Panc1 (cell line): ENCODE measurements around the gene DSCAML1. TPM values are rescaled to one million over a fixed set of nuclear protein-coding genes. Genes with fewer than 3 reads are reported as not detected.

Experiments
- ATAC-seq: fragments of 200-7000 bp; cut with Tn5 transposase; 2 replicates; pipeline ENCODE4 v1.9.1; 2020; ENCODE audit warnings: mild to moderate bottlenecking, moderate library complexity
- BruUV-seq: library from RNA; stranded (reverse); fragments of 400-500 nt; replicated peaks from 2 replicates; lab custom pipeline; 2021; lab: Mats Ljungman, UMichigan
- CTCF ChIA-PET: fragments of 300-600 bp; sonication (Branson Sonifier 250); formaldehyde crosslinking; loops from one replicate; lab custom pipeline; 2022; ENCODE audit warnings: antibody characterized with exemption; lab: Charles Lee
- POLR2A ChIA-PET: fragments of 300-600 bp; sonication (Branson Sonifier 250); formaldehyde crosslinking; loops from one replicate; lab custom pipeline; 2022; ENCODE audit warnings: antibody characterized with exemption; lab: Charles Lee
- DNase-seq: peaks from one replicate; pipeline ENCODE4 v3.0.0-alpha.2; 2010; ENCODE audit warnings: low read depth, low spot score
- H3K27ac ChIP-seq: 2 replicates; pipeline ENCODE4 v1.5.1; 2011; ENCODE audit warnings: mild to moderate bottlenecking, low read length, inconsistent platforms
- H3K27me3 ChIP-seq: fragments of 200-500 bp; sonication (Bioruptor generic); 2 replicates; pipeline ENCODE4 v1.6.0; 2014; ENCODE audit warnings: low read length, inconsistent platforms; ENCODE audit not compliant: control insufficient read depth, insufficient read depth
- H3K36me3 ChIP-seq: fragments of 200-500 bp; sonication (Bioruptor generic); 2 replicates; pipeline ENCODE4 v1.5.1; 2014; ENCODE audit warnings: inconsistent platforms, mild to moderate bottlenecking, low read length, moderate library complexity; ENCODE audit not compliant: control insufficient read depth, insufficient read depth
- H3K4me1 ChIP-seq: 2 replicates; pipeline ENCODE4 v1.5.1; 2011; ENCODE audit warnings: inconsistent platforms, mild to moderate bottlenecking, low read length, moderate library complexity; ENCODE audit not compliant: control insufficient read depth, insufficient read depth
- H3K4me3 ChIP-seq, 2 experiments: 2 replicates each; pipeline ENCODE4 v1.5.1; 2011 to 2012; ENCODE audit warnings: low read depth in 2 of 2, low read length in 2 of 2, mild to moderate bottlenecking in 2 of 2, inconsistent platforms in 1 of 2, moderate library complexity in 1 of 2
- H3K9me3 ChIP-seq: fragments of 200-500 bp; sonication (Bioruptor generic); 2 replicates; pipeline ENCODE4 v1.5.1; 2014; ENCODE audit warnings: low read depth, mild to moderate bottlenecking, inconsistent platforms, low read length, moderate library complexity; ENCODE audit not compliant: control insufficient read depth, insufficient read depth
- POLR2AphosphoS5 ChIP-seq: IDR thresholded peaks from 2 replicates; pipeline ENCODE4 v1.6.1; 2012; ENCODE audit warnings: mild to moderate bottlenecking, low read depth, low read length, moderate library complexity
- REST ChIP-seq, 2 experiments: IDR thresholded peaks; 2 replicates each; pipeline ENCODE4 v1.6.1; 2011 to 2012; ENCODE audit warnings: low read depth in 2 of 2, control low read depth in 1 of 2, low read length in 1 of 2, mild to moderate bottlenecking in 1 of 2, moderate library complexity in 1 of 2; ENCODE audit not compliant: insufficient read depth in 1 of 2
- SIN3A ChIP-seq: IDR thresholded peaks from 2 replicates; pipeline ENCODE4 v1.6.1; 2012; ENCODE audit warnings: low read depth, mild to moderate bottlenecking, low read length, moderate library complexity, borderline replicate concordance; ENCODE audit not compliant: insufficient read depth
- TCF7L2 ChIP-seq: IDR thresholded peaks from 2 replicates; pipeline ENCODE4 v1.6.1; 2011; ENCODE audit warnings: mild to moderate bottlenecking, low read depth, low read length, inconsistent platforms
- in situ Hi-C: cut with HindIII; loops from 2 replicates; pipeline ENCODE4 v1.10.0; 2016; ENCODE audit warnings: low sequenced_read_pairs, low pct_unique_long_range_greater_than_20kb
- intact Hi-C: fragments of 100-400 bp; cut with micrococcal nuclease; formaldehyde crosslinking; loops from one replicate; pipeline ENCODE4 v1.10.0; 2022; ENCODE audit not compliant: unreplicated experiment
- total RNA-seq: library from RNA; stranded (reverse); gene quantifications from one replicate; pipeline ENCODE4 v1.2.1, GENCODE V29; 2021; ENCODE audit not compliant: unreplicated experiment
- TF ChIP-seq, protein P1 (sequence below): fragments of 450-650 bp; IDR thresholded peaks from 2 replicates; pipeline ENCODE4 v1.5.1; 2017; ENCODE audit warnings: mild to moderate bottlenecking

Gene DSCAML1
- total RNA-seq, 1 experiment from 2014 or later, result 1.6 TPM

GRCh38 chr11:117733316-117733715, 63.7 kb downstream of the DSCAML1 start:
- H3K36me3 ChIP-seq, result no peaks in the 10 kb centered on the region
- intact Hi-C loops, result no loop called here
- no peak overlapping the region for H3K4me3 ChIP-seq
- no peaks in the 10 kb centered on the region for H3K9me3 ChIP-seq
- ATAC-seq (no peak), DNase-seq (no peak)
- no peaks in the 10 kb centered on the region for H3K27me3 ChIP-seq
- no TSS peak for BruUV-seq
- H3K27ac ChIP-seq, result no peak overlapping the region
- no peak for TF ChIP-seq SIN3A
- TF ChIP-seq, protein P1, sequence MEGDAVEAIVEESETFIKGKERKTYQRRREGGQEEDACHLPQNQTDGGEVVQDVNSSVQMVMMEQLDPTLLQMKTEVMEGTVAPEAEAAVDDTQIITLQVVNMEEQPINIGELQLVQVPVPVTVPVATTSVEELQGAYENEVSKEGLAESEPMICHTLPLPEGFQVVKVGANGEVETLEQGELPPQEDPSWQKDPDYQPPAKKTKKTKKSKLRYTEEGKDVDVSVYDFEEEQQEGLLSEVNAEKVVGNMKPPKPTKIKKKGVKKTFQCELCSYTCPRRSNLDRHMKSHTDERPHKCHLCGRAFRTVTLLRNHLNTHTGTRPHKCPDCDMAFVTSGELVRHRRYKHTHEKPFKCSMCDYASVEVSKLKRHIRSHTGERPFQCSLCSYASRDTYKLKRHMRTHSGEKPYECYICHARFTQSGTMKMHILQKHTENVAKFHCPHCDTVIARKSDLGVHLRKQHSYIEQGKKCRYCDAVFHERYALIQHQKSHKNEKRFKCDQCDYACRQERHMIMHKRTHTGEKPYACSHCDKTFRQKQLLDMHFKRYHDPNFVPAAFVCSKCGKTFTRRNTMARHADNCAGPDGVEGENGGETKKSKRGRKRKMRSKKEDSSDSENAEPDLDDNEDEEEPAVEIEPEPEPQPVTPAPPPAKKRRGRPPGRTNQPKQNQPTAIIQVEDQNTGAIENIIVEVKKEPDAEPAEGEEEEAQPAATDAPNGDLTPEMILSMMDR, result no peak
- no peak for TF ChIP-seq TCF7L2
- TF ChIP-seq REST (IDR thresholded peaks at IDR 0.05; ENCODE audit: insufficient read depth in 1 of 2, low read depth in 2 of 2, low read length in 1 of 2), result no peak
- TF ChIP-seq POLR2AphosphoS5, result no peak
- ChIA-PET CTCF (no interaction called here), POLR2A (no interaction called here)
- no peaks in the 10 kb centered on the region for H3K4me1 ChIP-seq
- in situ Hi-C loops, result no loop called here

GRCh38 chr11:117731722-117732290, 65.2 kb downstream of the DSCAML1 start:
- H3K27me3 ChIP-seq, result no peaks in the 10 kb centered on the region
- DNase-seq (no peak), ATAC-seq (no peak)
- H3K36me3 ChIP-seq, result no peaks in the 10 kb centered on the region
- no peak overlapping the region for H3K27ac ChIP-seq
- CTCF ChIA-PET, result no interaction called here
- POLR2A ChIA-PET, result no interaction called here
- no TSS peak for BruUV-seq
- H3K9me3 ChIP-seq, result no peaks in the 10 kb centered on the region
- no peak overlapping the region for H3K4me3 ChIP-seq
- in situ Hi-C loops (no loop called here), intact Hi-C loops (no loop called here)
- no peaks in the 10 kb centered on the region for H3K4me1 ChIP-seq
- TF ChIP-seq TCF7L2 (no peak), REST (IDR thresholded peaks at IDR 0.05; ENCODE audit: insufficient read depth in 1 of 2, low read depth in 2 of 2, low read length in 1 of 2) (no peak), POLR2AphosphoS5 (no peak), SIN3A (no peak)
- TF ChIP-seq, protein P1, result no peak
